HEK293 (cell line): ENCODE measurements around the gene PHF13.

ENCODE experiments used
- GFI1B ChIP-seq: fragments of 450-650 bp; formaldehyde crosslinking; IDR thresholded peaks from 2 replicates; pipeline ENCODE4 v1.5.1; 2016; ENCODE audit warnings: missing biosample characterization, missing genetic modification characterization
- HOXA7 ChIP-seq: sonication (generic); formaldehyde crosslinking; IDR thresholded peaks from 2 replicates; pipeline ENCODE4 v1.8.1; 2022; ENCODE audit warnings: missing genetic modification reagents, borderline replicate concordance
- IKZF3 ChIP-seq: fragments of 450-650 bp; IDR thresholded peaks from 2 replicates; pipeline ENCODE4 v1.5.0; 2018; ENCODE audit warnings: missing biosample characterization, mild to moderate bottlenecking, missing genetic modification characterization, moderate library complexity
- KLF10 ChIP-seq: fragments of 450-650 bp; IDR thresholded peaks from 2 replicates; pipeline ENCODE4 v1.5.1; 2018; ENCODE audit warnings: missing biosample characterization, mild to moderate bottlenecking, missing genetic modification characterization
- KLF16 ChIP-seq: fragments of 450-650 bp; formaldehyde crosslinking; IDR thresholded peaks from 2 replicates; pipeline ENCODE4 v1.5.1; 2017; ENCODE audit warnings: missing biosample characterization, missing genetic modification characterization
- KLF9 ChIP-seq: fragments of 450-650 bp; formaldehyde crosslinking; IDR thresholded peaks from 2 replicates; pipeline ENCODE4 v1.5.1; 2016; ENCODE audit warnings: missing biosample characterization, missing genetic modification characterization, low read depth
- PATZ1 ChIP-seq: fragments of 450-650 bp; formaldehyde crosslinking; IDR thresholded peaks from 2 replicates; pipeline ENCODE4 v1.5.1; 2016; ENCODE audit warnings: missing biosample characterization, missing genetic modification characterization
- PRDM1 ChIP-seq: fragments of 450-650 bp; formaldehyde crosslinking; IDR thresholded peaks from 2 replicates; pipeline ENCODE4; 2016; ENCODE audit warnings: missing biosample characterization, missing genetic modification characterization
- ZBTB20 ChIP-seq: fragments of 450-650 bp; formaldehyde crosslinking; IDR thresholded peaks from 2 replicates; pipeline ENCODE4 v1.5.1; 2016; ENCODE audit warnings: missing biosample characterization, missing genetic modification characterization
- ZBTB7A ChIP-seq: fragments of 450-650 bp; formaldehyde crosslinking; IDR thresholded peaks from 2 replicates; pipeline ENCODE4 v1.5.1; 2016; ENCODE audit warnings: low read depth, missing biosample characterization, missing genetic modification characterization
- ZFP69B ChIP-seq: fragments of 450-650 bp; formaldehyde crosslinking; IDR thresholded peaks from 2 replicates; pipeline ENCODE4 v1.5.1; 2016; ENCODE audit warnings: missing biosample characterization, missing genetic modification characterization
- ZNF157 ChIP-seq: fragments of 450-650 bp; formaldehyde crosslinking; IDR thresholded peaks from 2 replicates; pipeline ENCODE4 v1.5.1; 2016; ENCODE audit warnings: missing biosample characterization, missing genetic modification characterization
- ZNF280C ChIP-seq: fragments of 450-650 bp; formaldehyde crosslinking; IDR thresholded peaks from 2 replicates; pipeline ENCODE4 v1.5.1; 2016; ENCODE audit warnings: missing biosample characterization, missing genetic modification characterization
- ZNF324 ChIP-seq: fragments of 450-650 bp; formaldehyde crosslinking; IDR thresholded peaks from 2 replicates; pipeline ENCODE4 v1.5.1; 2016; ENCODE audit warnings: missing biosample characterization, missing genetic modification characterization
- ZNF335 ChIP-seq: fragments of 450-650 bp; formaldehyde crosslinking; conservative IDR thresholded peaks from 2 replicates; pipeline ENCODE4 v1.5.1; 2016; ENCODE audit warnings: missing biosample characterization, missing genetic modification characterization
- ZNF514 ChIP-seq: fragments of 450-650 bp; formaldehyde crosslinking; IDR thresholded peaks from 2 replicates; pipeline ENCODE4 v1.5.1; 2016; ENCODE audit warnings: missing biosample characterization, missing genetic modification characterization
- ZNF529 ChIP-seq: fragments of 450-650 bp; formaldehyde crosslinking; IDR thresholded peaks from 2 replicates; pipeline ENCODE4 v1.5.1; 2017; ENCODE audit warnings: missing genetic modification characterization, missing biosample characterization; ENCODE audit not compliant: insufficient replicate concordance
- ZNF544 ChIP-seq: fragments of 450-650 bp; formaldehyde crosslinking; IDR thresholded peaks from 2 replicates; pipeline ENCODE4 v1.5.0; 2017; ENCODE audit warnings: missing biosample characterization, missing genetic modification characterization
- ZNF707 ChIP-seq: fragments of 450-650 bp; formaldehyde crosslinking; IDR thresholded peaks from 2 replicates; pipeline ENCODE4 v1.5.1; 2016; ENCODE audit warnings: missing biosample characterization, missing genetic modification characterization
- ZNF76 ChIP-seq: fragments of 450-650 bp; formaldehyde crosslinking; IDR thresholded peaks from 2 replicates; pipeline ENCODE4; 2016; ENCODE audit warnings: low read depth, missing biosample characterization, missing genetic modification characterization, borderline replicate concordance
- ZNF776 ChIP-seq: fragments of 450-650 bp; formaldehyde crosslinking; IDR thresholded peaks from 2 replicates; pipeline ENCODE4 v1.5.0; 2017; ENCODE audit warnings: missing biosample characterization, missing genetic modification characterization, borderline replicate concordance
- ZNF830 ChIP-seq: fragments of 450-650 bp; IDR thresholded peaks from 2 replicates; pipeline ENCODE4 v1.5.0; 2018; ENCODE audit warnings: missing biosample characterization, missing genetic modification characterization, low read depth, mild to moderate bottlenecking, moderate library complexity
- ZNF837 ChIP-seq: fragments of 450-650 bp; formaldehyde crosslinking; IDR thresholded peaks from 2 replicates; pipeline ENCODE4 v1.5.1; 2016; ENCODE audit warnings: missing biosample characterization, missing genetic modification characterization
- TF ChIP-seq, protein P1 (sequence below): fragments of 450-650 bp; formaldehyde crosslinking; IDR thresholded peaks from 2 replicates; pipeline ENCODE4 v1.5.1; 2016; ENCODE audit warnings: missing biosample characterization, missing genetic modification characterization
- TF ChIP-seq, protein P2 (sequence below): fragments of 450-650 bp; formaldehyde crosslinking; IDR thresholded peaks from 2 replicates; pipeline ENCODE4 v1.5.1; 2016; ENCODE audit warnings: missing biosample characterization, missing genetic modification characterization
- TF ChIP-seq, protein P3 (sequence below): fragments of 450-650 bp; IDR thresholded peaks from 2 replicates; pipeline ENCODE4 v1.5.1; 2018; ENCODE audit warnings: missing biosample characterization, mild to moderate bottlenecking, missing genetic modification characterization
- TF ChIP-seq, protein P4 (sequence below): fragments of 450-650 bp; formaldehyde crosslinking; IDR thresholded peaks from 2 replicates; pipeline ENCODE4 v1.5.1; 2017; ENCODE audit warnings: missing biosample characterization, mild to moderate bottlenecking, missing genetic modification characterization, moderate library complexity

PHF13 gene

GRCh38 chr1:6624710-6625583 lies 11.4 kb downstream of the PHF13 start, which contains the start of gene THAP3 (continued):
- no peak for TF ChIP-seq ZNF280C (tag by site-specific recombination)
- no peak for TF ChIP-seq ZNF157
- TF ChIP-seq, protein P1, sequence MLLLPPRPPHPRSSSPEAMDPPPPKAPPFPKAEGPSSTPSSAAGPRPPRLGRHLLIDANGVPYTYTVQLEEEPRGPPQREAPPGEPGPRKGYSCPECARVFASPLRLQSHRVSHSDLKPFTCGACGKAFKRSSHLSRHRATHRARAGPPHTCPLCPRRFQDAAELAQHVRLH (tag by site-specific recombination): no peak
- TF ChIP-seq, protein P2, sequence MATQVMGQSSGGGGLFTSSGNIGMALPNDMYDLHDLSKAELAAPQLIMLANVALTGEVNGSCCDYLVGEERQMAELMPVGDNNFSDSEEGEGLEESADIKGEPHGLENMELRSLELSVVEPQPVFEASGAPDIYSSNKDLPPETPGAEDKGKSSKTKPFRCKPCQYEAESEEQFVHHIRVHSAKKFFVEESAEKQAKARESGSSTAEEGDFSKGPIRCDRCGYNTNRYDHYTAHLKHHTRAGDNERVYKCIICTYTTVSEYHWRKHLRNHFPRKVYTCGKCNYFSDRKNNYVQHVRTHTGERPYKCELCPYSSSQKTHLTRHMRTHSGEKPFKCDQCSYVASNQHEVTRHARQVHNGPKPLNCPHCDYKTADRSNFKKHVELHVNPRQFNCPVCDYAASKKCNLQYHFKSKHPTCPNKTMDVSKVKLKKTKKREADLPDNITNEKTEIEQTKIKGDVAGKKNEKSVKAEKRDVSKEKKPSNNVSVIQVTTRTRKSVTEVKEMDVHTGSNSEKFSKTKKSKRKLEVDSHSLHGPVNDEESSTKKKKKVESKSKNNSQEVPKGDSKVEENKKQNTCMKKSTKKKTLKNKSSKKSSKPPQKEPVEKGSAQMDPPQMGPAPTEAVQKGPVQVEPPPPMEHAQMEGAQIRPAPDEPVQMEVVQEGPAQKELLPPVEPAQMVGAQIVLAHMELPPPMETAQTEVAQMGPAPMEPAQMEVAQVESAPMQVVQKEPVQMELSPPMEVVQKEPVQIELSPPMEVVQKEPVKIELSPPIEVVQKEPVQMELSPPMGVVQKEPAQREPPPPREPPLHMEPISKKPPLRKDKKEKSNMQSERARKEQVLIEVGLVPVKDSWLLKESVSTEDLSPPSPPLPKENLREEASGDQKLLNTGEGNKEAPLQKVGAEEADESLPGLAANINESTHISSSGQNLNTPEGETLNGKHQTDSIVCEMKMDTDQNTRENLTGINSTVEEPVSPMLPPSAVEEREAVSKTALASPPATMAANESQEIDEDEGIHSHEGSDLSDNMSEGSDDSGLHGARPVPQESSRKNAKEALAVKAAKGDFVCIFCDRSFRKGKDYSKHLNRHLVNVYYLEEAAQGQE: no peak
- TF ChIP-seq KLF16 (tag by site-specific recombination): peak; percentile 90
- TF ChIP-seq ZNF335: peak; percentile 61
- TF ChIP-seq KLF10 (tag by site-specific recombination): no peak; the same call in 1 of the 2 replicates
- no peak for TF ChIP-seq ZNF830 (tag by site-specific recombination)
- peak; percentile 95 for TF ChIP-seq KLF9 (tag by site-specific recombination)
- TF ChIP-seq ZBTB20: peak; percentile 82
- TF ChIP-seq ZFP69B (tag by site-specific recombination): 0 out of 2 replicates have a peak, but pooled peaks have one; percentile 37
- no peak for TF ChIP-seq PRDM1 (tag by site-specific recombination)
- no peak for TF ChIP-seq GFI1B (tag by site-specific recombination)
- no peak for TF ChIP-seq ZNF707
- no peak for TF ChIP-seq ZNF544
- TF ChIP-seq HOXA7 (CRISPR knock-in tag): 0 out of 2 replicates have a peak, but pooled peaks have one; percentile 63
- TF ChIP-seq, protein P3, sequence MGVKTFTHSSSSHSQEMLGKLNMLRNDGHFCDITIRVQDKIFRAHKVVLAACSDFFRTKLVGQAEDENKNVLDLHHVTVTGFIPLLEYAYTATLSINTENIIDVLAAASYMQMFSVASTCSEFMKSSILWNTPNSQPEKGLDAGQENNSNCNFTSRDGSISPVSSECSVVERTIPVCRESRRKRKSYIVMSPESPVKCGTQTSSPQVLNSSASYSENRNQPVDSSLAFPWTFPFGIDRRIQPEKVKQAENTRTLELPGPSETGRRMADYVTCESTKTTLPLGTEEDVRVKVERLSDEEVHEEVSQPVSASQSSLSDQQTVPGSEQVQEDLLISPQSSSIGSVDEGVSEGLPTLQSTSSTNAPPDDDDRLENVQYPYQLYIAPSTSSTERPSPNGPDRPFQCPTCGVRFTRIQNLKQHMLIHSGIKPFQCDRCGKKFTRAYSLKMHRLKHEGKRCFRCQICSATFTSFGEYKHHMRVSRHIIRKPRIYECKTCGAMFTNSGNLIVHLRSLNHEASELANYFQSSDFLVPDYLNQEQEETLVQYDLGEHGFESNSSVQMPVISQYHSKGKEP (tag by site-specific recombination): peak; percentile 33; the same call in 1 of the 2 replicates
- TF ChIP-seq ZNF776 (tag by site-specific recombination): no peak
- peak; percentile 41; the same call in 1 of the 2 replicates for TF ChIP-seq IKZF3
- TF ChIP-seq ZNF76 (tag by site-specific recombination): peak; percentile 85
- TF ChIP-seq, protein P4, sequence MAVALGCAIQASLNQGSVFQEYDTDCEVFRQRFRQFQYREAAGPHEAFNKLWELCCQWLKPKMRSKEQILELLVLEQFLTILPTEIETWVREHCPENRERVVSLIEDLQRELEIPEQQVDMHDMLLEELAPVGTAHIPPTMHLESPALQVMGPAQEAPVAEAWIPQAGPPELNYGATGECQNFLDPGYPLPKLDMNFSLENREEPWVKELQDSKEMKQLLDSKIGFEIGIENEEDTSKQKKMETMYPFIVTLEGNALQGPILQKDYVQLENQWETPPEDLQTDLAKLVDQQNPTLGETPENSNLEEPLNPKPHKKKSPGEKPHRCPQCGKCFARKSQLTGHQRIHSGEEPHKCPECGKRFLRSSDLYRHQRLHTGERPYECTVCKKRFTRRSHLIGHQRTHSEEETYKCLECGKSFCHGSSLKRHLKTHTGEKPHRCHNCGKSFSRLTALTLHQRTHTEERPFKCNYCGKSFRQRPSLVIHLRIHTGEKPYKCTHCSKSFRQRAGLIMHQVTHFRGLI (tag by site-specific recombination): peak; percentile 94
- TF ChIP-seq ZNF529 (tag by site-specific recombination): no peak
- no peak for TF ChIP-seq ZBTB7A
- TF ChIP-seq ZNF837 (tag by site-specific recombination): no peak
- TF ChIP-seq PATZ1 (tag by site-specific recombination): peak; percentile 92
- TF ChIP-seq ZNF514: no peak
- 0 out of 2 replicates have a peak, but pooled peaks have one; percentile 37 for TF ChIP-seq ZNF324 (tag by site-specific recombination)
